HuH-7 (cell line): Measurements from ENCODE around the gene LGALS9C.
"Not testable (repeated sequence)": the region's sequence is repeated elsewhere in the genome, so short reads cannot be mapped to it uniquely, and the experiment has no call there.

Experiments used
- DNase-seq: peaks from one replicate; pipeline ENCODE4 v3.0.0; 2011; ENCODE audit warnings: low spot score

LGALS9C gene

GRCh38 chr17:18478977-18479595 is 2.5 kb downstream of the LGALS9C start:
- not testable (repeated sequence) for DNase-seq

GRCh38 chr17:18481775-18482174 is 5.2 kb downstream of the LGALS9C start:
- DNase-seq, result not testable (repeated sequence)

GRCh38 chr17:18485936-18486464 is 9.4 kb downstream of the LGALS9C start:
- not testable (repeated sequence) for DNase-seq

GRCh38 chr17:18487633-18488032 is 11.0 kb downstream of the LGALS9C start:
- not testable (repeated sequence) for DNase-seq

- not testable (repeated sequence) for DNase-seq
Measured at GRCh38 chr17:18488622-18489021, 12.0 kb downstream of the LGALS9C start.

GRCh38 chr17:18490016-18490415 is 13.4 kb downstream of the LGALS9C start:
- not testable (repeated sequence) for DNase-seq

- DNase-seq, result not testable (repeated sequence)
Measured at GRCh38 chr17:18492712-18493480, 16.3 kb downstream of the LGALS9C start.

- DNase-seq, result not testable (repeated sequence)
Measured at GRCh38 chr17:18494250-18494768, 17.7 kb downstream of the LGALS9C start.

GRCh38 chr17:18497044-18497443 is 20.5 kb downstream of the LGALS9C start:
- DNase-seq, result not testable (repeated sequence)

- DNase-seq, result not testable (repeated sequence)
Measured at GRCh38 chr17:18499100-18499499, 22.5 kb downstream of the LGALS9C start.

- DNase-seq, result not testable (repeated sequence)
Measured at GRCh38 chr17:18499756-18500155, 23.2 kb downstream of the LGALS9C start.

- DNase-seq, result not testable (repeated sequence)
Measured at GRCh38 chr17:18500281-18500680, 23.7 kb downstream of the LGALS9C start.

GRCh38 chr17:18500816-18501215 is 24.2 kb downstream of the LGALS9C start:
- not testable (repeated sequence) for DNase-seq

- DNase-seq, result not testable (repeated sequence)
Measured at GRCh38 chr17:18503221-18503620, 26.6 kb downstream of the LGALS9C start.

GRCh38 chr17:18507729-18508128 is 31.1 kb downstream of the LGALS9C start:
- DNase-seq, result not testable (repeated sequence)

GRCh38 chr17:18508667-18509066 is 32.1 kb downstream of the LGALS9C start:
- DNase-seq, result not testable (repeated sequence)

GRCh38 chr17:18521100-18521499 is 44.5 kb downstream of the LGALS9C start:
- DNase-seq, result not testable (repeated sequence)

- DNase-seq, result not testable (repeated sequence)
Measured at GRCh38 chr17:18525015-18525414, 48.4 kb downstream of the LGALS9C start.

GRCh38 chr17:18526168-18526800 is 49.7 kb downstream of the LGALS9C start:
- DNase-seq, result not testable (repeated sequence)

GRCh38 chr17:18527354-18527753 is 50.8 kb downstream of the LGALS9C start:
- not testable (repeated sequence) for DNase-seq

- not testable (repeated sequence) for DNase-seq
Measured at GRCh38 chr17:18528435-18528834, 51.8 kb downstream of the LGALS9C start.

GRCh38 chr17:18528899-18529500 is 52.4 kb downstream of the LGALS9C start:
- DNase-seq, result not testable (repeated sequence)
